PFSK-1 (cell line): ENCODE measurements around the gene SESN3.

ENCODE experiments used
- FOXP2 ChIP-seq: optimal IDR thresholded peaks from 2 replicates; pipeline ENCODE3; 2011; ENCODE audit warnings: borderline replicate concordance, control low read depth, inconsistent platforms; ENCODE audit not compliant: insufficient read depth; ENCODE audit errors: extremely low read length, extremely low read depth
- POLR2AphosphoS5 ChIP-seq: IDR thresholded peaks from 2 replicates; pipeline ENCODE4 v1.6.1; 2012; ENCODE audit warnings: low read depth, mild to moderate bottlenecking, control low read depth, low read length, moderate library complexity
- SIN3A ChIP-seq: IDR thresholded peaks from 2 replicates; pipeline ENCODE4 v1.6.1; 2012; ENCODE audit warnings: mild to moderate bottlenecking, low read length, moderate library complexity, borderline replicate concordance; ENCODE audit not compliant: insufficient read depth
- TAF1 ChIP-seq: IDR thresholded peaks from 2 replicates; pipeline ENCODE4 v1.6.1; 2012; ENCODE audit warnings: low read length, control low read depth, borderline replicate concordance; ENCODE audit not compliant: insufficient read depth
- TF ChIP-seq, protein P1 (sequence below), 2 experiments: IDR thresholded peaks; 2 replicates each; pipeline versions ENCODE4 v1.6.1 to v1.8.0; 2011 to 2012; ENCODE audit warnings: low read depth in 2 of 2, low read length in 2 of 2, control low read depth in 1 of 2, inconsistent platforms in 1 of 2, mild to moderate bottlenecking in 1 of 2, moderate library complexity in 1 of 2; ENCODE audit not compliant: insufficient read depth in 1 of 2

Gene SESN3

DNA sequence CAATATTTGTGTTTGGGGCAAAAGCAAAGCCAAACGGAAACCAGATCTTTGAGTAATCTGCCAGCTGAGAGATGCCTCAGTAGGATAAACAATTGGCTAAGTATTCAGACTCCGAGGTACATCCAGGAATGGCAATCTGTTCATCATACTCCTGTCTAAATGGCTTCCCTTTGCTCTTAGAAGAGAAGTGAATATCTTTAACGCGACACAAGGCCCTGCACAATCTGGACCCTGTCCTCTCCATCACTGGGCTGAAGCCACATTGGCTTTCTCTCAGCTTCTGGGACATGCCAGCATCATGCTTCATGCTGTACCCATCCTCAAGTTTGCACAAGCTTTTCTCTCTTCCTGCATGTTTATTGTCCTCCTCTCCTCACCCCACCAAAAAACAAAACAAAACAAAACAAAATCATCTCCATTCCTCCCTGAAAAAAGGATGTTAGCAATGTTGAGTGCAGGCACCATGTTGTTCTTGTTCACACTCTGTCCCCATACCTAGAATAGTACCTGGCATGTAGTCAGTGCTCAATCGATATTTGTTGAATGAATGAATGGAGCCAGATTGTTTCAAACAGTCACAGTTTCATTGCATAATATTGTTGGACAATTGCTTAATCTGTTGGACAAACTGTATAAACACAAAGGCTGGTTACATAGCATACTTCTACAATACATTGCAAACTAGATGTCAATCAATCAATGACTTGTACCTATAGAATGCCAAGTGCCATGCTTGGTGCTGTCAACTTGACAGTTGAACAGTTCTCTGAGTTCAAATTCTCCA lies 38.2 kb upstream of the SESN3 start:
- no peak for TF ChIP-seq POLR2AphosphoS5
- TF ChIP-seq, protein P1, sequence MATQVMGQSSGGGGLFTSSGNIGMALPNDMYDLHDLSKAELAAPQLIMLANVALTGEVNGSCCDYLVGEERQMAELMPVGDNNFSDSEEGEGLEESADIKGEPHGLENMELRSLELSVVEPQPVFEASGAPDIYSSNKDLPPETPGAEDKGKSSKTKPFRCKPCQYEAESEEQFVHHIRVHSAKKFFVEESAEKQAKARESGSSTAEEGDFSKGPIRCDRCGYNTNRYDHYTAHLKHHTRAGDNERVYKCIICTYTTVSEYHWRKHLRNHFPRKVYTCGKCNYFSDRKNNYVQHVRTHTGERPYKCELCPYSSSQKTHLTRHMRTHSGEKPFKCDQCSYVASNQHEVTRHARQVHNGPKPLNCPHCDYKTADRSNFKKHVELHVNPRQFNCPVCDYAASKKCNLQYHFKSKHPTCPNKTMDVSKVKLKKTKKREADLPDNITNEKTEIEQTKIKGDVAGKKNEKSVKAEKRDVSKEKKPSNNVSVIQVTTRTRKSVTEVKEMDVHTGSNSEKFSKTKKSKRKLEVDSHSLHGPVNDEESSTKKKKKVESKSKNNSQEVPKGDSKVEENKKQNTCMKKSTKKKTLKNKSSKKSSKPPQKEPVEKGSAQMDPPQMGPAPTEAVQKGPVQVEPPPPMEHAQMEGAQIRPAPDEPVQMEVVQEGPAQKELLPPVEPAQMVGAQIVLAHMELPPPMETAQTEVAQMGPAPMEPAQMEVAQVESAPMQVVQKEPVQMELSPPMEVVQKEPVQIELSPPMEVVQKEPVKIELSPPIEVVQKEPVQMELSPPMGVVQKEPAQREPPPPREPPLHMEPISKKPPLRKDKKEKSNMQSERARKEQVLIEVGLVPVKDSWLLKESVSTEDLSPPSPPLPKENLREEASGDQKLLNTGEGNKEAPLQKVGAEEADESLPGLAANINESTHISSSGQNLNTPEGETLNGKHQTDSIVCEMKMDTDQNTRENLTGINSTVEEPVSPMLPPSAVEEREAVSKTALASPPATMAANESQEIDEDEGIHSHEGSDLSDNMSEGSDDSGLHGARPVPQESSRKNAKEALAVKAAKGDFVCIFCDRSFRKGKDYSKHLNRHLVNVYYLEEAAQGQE (IDR thresholded peaks at IDR 0.05; ENCODE audit: insufficient read depth in 1 of 2, low read depth in 2 of 2, low read length in 2 of 2): no peak

DNA sequence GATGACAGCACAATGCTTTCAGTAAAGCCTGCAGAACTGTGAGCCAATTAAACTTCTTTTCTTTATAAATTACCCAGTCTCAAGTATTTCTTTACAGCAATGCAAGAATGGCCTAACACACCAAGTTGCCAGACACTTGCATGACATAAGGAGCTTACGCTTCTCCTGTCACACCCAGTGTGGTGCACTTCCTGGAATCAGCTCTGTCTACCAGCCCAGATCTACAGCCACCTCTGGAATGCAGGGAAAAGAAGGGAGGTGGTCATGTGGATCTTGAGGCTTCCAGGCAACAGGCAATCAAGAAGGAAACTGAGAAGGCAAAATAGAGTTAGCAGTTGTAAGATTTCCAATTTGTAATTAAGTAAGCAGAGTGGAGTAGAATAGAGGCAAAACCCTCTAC lies 37.4 kb upstream of the SESN3 start:
- TF ChIP-seq FOXP2 (no peak), SIN3A (no peak), POLR2AphosphoS5 (no peak)
- TF ChIP-seq, protein P1 (IDR thresholded peaks at IDR 0.05; ENCODE audit: insufficient read depth in 1 of 2, low read depth in 2 of 2, low read length in 2 of 2): no peak

DNA sequence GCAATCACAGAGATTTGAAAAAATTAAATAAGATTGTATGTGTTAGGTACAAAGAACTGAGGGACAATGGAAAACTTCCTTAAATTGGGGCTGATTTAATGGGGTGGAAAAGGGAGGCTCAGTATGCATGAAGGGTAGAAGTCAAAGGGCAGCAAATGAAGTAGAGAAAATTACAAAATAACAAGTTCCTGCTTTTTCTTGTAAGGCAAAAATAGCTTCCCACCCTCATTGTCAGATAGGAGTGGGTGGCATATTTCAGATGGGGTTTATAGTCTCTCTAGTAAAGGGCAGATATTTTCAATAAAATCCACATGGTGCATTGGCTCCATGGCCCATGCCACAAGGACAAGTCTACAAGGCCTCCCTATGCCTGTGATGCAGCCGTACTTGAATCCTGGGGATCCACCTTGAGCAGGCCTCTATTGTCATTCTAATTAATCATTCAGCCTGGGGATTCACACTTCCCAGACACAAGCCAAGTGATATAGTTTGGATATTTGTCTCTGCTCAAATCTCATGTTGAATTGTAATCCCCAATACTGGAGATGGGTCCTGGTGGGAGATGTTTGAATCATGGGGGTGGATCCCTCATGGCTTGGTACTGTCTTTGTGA lies 36.7 kb upstream of the SESN3 start:
- TF ChIP-seq TAF1 (no peak), SIN3A (no peak), FOXP2 (no peak), POLR2AphosphoS5 (no peak)
- TF ChIP-seq, protein P1 (IDR thresholded peaks at IDR 0.05; ENCODE audit: insufficient read depth in 1 of 2, low read depth in 2 of 2, low read length in 2 of 2): no peak

DNA sequence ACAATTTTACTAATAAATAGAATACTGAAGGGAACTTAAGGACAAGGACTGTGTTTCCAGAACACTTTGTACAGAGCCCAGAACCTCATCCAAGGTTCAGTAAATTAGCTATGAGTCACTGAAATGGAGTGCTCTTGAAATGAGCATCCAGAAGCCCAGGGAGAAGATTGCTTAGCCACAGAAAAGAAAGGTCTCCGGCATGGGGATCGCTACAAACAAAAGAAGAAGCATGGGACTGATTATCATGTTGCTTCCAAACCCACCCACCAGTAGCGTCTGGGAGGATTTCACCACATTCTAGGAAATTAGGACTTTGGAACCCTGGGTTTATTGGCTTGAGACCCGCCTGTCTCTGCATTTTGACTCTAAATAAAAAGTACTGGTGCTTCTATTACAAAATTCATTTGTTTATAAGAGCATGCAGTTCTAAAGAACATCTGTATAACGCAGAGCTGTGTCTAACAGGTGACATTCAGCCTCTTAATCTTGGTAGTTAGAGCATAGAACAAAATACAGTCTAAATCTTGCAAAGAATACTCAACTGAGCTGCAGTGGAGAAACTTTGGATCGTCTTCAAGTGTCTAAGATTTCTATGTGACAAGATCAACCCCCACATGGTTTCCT lies 35.9 kb upstream of the SESN3 start:
- TF ChIP-seq, protein P1 (IDR thresholded peaks at IDR 0.05; ENCODE audit: insufficient read depth in 1 of 2, low read depth in 2 of 2, low read length in 2 of 2): no peak
- TF ChIP-seq TAF1: no peak
- TF ChIP-seq FOXP2: no peak
- no peak for TF ChIP-seq SIN3A
- no peak for TF ChIP-seq POLR2AphosphoS5
